GM19395 (cell line): ENCODE measurements around the gene COPS9.

Source experiments
- ATAC-seq: cut with Tn5 transposase; IDR thresholded peaks from one replicate; pipeline ENCODE4 v1.9.1; 2021; ENCODE audit warnings: mild to moderate bottlenecking, moderate library complexity; ENCODE audit not compliant: unreplicated experiment

Gene COPS9

GRCh38 chr2:240151477-240152031, 15.4 kb upstream of the COPS9 start:
- ATAC-seq = no peak

GRCh38 chr2:240149943-240150784, 14.1 kb upstream of the COPS9 start:
- ATAC-seq = no peak

- ATAC-seq = no peak
Measured at GRCh38 chr2:240147911-240148587, 11.9 kb upstream of the COPS9 start.

- ATAC-seq = no peak
Measured at GRCh38 chr2:240147382-240147781, 11.3 kb upstream of the COPS9 start.

GRCh38 chr2:240146627-240147278, 10.6 kb upstream of the COPS9 start:
- ATAC-seq = no peak

- ATAC-seq = no peak
Measured at GRCh38 chr2:240146141-240146561, 10.0 kb upstream of the COPS9 start.

GRCh38 chr2:240145461-240145860, 9.4 kb upstream of the COPS9 start:
- ATAC-seq = no peak

GRCh38 chr2:240144649-240145261, 8.7 kb upstream of the COPS9 start:
- ATAC-seq = no peak

GRCh38 chr2:240143801-240144648, 7.9 kb upstream of the COPS9 start:
- ATAC-seq = no peak

GRCh38 chr2:240143276-240143675, 7.2 kb upstream of the COPS9 start:
- no peak for ATAC-seq

- no peak for ATAC-seq
Measured at GRCh38 chr2:240142859-240143258, 6.8 kb upstream of the COPS9 start.

GRCh38 chr2:240142256-240142775, 6.2 kb upstream of the COPS9 start:
- ATAC-seq = no peak

- no peak for ATAC-seq
Measured at GRCh38 chr2:240141736-240142135, 5.6 kb upstream of the COPS9 start.

GRCh38 chr2:240140920-240141319, 4.8 kb upstream of the COPS9 start:
- no peak for ATAC-seq

GRCh38 chr2:240140511-240140910, 4.4 kb upstream of the COPS9 start, which contains the start of gene OTOS:
OTOS (minus strand) TSS chr2:240140658; CDS start chr2:240140326, 332 bp downstream.
- no peak for ATAC-seq

GRCh38 chr2:240139666-240140393, 3.7 kb upstream of the COPS9 start:
- no peak for ATAC-seq

GRCh38 chr2:240139011-240139441, 2.9 kb upstream of the COPS9 start:
- ATAC-seq = no peak

GRCh38 chr2:240138254-240138984, 2.3 kb upstream of the COPS9 start:
- no peak for ATAC-seq
